Measurements from ENCODE around the gene FAM13B. TPM values are rescaled to one million over a fixed set of nuclear protein-coding genes. Genes with fewer than 3 reads are reported as not detected.
A peak's percentile ranks its signal among the peaks of the same experiment; 100 is the strongest.

Gene FAM13B
- total RNA-seq, 4 donors from 2014 or later = 44.1 to 102 (median 76.6) TPM

- TF ChIP-seq EP300 (IDR thresholded peaks at IDR 0.05) = no peak
- no peak for TF ChIP-seq POLR2AphosphoS5 (IDR thresholded peaks at IDR 0.05)
- TF ChIP-seq POLR2A (IDR thresholded peaks at IDR 0.05) = no peak
- no peak for TF ChIP-seq CTCF (IDR thresholded peaks at IDR 0.05)
- H3K4me1 ChIP-seq = peaks cover 0 to 37% (median 0%) of the 10 kb centered on the region in 3 donors
- H3K27ac ChIP-seq = no peak overlapping the region
- no peak overlapping the region for H3K4me3 ChIP-seq
- peaks cover 4 to 67% of the 10 kb centered on the region in 2 donors for H3K36me3 ChIP-seq
- no peaks in the 10 kb centered on the region for H3K27me3 ChIP-seq
- H3K9me3 ChIP-seq = no peaks in the 10 kb centered on the region
- no peak for ATAC-seq
- WGBS, 2 donors (ENCODE audit: low coverage in 1 of 2) = 96 to 100% methylated on average over 2 of the region's 2 CpGs
Measured at GRCh38 chr5:138015916-138016315, 17.0 kb downstream of the FAM13B start.

GRCh38 chr5:138011991-138012390, 20.9 kb downstream of the FAM13B start:
- no peaks in the 10 kb centered on the region for H3K27me3 ChIP-seq
- no peak overlapping the region for H3K27ac ChIP-seq
- peaks cover 4 to 69% of the 10 kb centered on the region in 2 donors for H3K36me3 ChIP-seq
- no peaks in the 10 kb centered on the region for H3K9me3 ChIP-seq
- TF ChIP-seq EP300 (IDR thresholded peaks at IDR 0.05) = no peak
- no peak for TF ChIP-seq POLR2AphosphoS5 (IDR thresholded peaks at IDR 0.05)
- TF ChIP-seq CTCF (IDR thresholded peaks at IDR 0.05) = no peak
- TF ChIP-seq POLR2A (IDR thresholded peaks at IDR 0.05) = no peak
- ATAC-seq = no peak
- no peak overlapping the region for H3K4me3 ChIP-seq
- peaks cover 0 to 13% (median 0%) of the 10 kb centered on the region in 3 donors for H3K4me1 ChIP-seq

DNA sequence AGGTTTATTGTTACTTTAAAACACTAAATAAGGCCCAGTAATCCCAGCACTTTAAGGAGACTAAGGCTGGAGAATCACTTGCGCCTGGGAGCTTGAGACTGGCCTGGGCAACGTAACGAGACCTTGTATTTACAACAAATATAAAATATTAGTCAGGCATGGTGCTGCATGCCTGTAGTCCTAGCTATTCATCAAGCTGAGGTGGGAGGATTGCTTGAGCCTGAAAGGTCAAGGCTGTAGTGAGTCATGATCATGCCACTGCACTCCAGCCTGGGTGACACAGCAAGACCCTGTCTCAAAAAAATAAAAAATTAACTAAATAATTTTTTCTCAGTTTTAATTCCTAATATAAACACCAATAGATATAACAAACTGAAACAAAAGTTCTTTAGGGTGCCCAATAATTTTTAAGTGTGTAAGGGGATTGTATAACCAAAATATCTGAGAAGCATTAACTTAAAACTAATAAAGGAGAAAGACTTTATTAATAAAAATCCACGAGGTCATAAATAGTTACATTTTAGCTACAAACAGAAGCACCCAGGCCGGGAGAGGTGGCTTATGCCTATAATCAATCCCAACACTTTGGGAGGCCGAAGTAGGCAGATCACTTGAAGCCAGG, 32.7 kb downstream of the FAM13B start:
- no peak for TF ChIP-seq POLR2A (IDR thresholded peaks at IDR 0.05)
- TF ChIP-seq POLR2AphosphoS5 (IDR thresholded peaks at IDR 0.05) = peak; percentile 76
- no peak for TF ChIP-seq CTCF (IDR thresholded peaks at IDR 0.05)
- no peak for TF ChIP-seq EP300 (IDR thresholded peaks at IDR 0.05)
- Histone ChIP-seq H3K9me3 (no peaks in the 10 kb centered on the region), H3K27me3 (no peaks in the 10 kb centered on the region), H3K4me3 (no peak overlapping the region), H3K4me1 (peaks cover 0 to 33% (median 3%) of the 10 kb centered on the region in 3 donors), H3K27ac (peak overlapping the region in 2 of 4 donors; percentile 51 to 65), H3K36me3 (peaks cover 0 to 39% of the 10 kb centered on the region in 2 donors)
- 47 to 54% methylated on average over 6 of the region's 6 CpGs for WGBS, 2 donors (ENCODE audit: low coverage in 1 of 2)
- ATAC-seq = no peak

DNA sequence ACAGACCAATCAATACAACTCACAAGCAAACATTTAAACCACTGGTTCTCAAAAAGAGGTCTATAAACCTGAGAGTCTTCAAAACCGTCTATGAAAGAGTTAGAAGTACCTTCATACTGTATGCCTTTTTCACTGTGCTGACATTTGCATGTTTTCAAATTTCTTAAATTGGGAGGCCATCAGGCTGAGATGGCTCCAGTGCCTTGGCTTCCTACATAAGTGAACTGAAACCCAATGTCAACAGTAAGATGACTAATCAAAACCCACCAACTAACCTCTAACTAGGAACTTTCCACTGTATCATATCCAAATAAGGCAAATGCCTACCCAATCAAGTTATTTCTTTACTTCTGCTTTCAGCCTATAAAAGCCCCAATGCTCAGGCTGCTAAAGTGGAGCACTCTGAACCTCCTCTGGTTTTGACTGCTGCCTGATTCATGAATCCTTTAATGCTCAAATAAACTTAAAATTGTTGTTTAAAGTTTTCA, 35.1 kb downstream of the FAM13B start:
- Histone ChIP-seq H3K27me3 (no peaks in the 10 kb centered on the region), H3K27ac (no peak overlapping the region), H3K9me3 (no peaks in the 10 kb centered on the region), H3K4me3 (no peak overlapping the region), H3K4me1 (peaks cover 0 to 49% (median 5%) of the 10 kb centered on the region in 3 donors), H3K36me3 (peaks cover 0 to 16% of the 10 kb centered on the region in 2 donors)
- ATAC-seq = no peak
- TF ChIP-seq POLR2AphosphoS5 (IDR thresholded peaks at IDR 0.05) (no peak), POLR2A (IDR thresholded peaks at IDR 0.05) (no peak), EP300 (IDR thresholded peaks at IDR 0.05) (no peak), CTCF (IDR thresholded peaks at IDR 0.05) (no peak)
- whole genome bisulfite sequencing, 2 donors (ENCODE audit: low coverage in 1 of 2) = 92 to 100% methylated on average over 1 of the region's 1 CpG

- TF ChIP-seq CTCF (IDR thresholded peaks at IDR 0.05) (no peak), EP300 (IDR thresholded peaks at IDR 0.05) (no peak), POLR2AphosphoS5 (IDR thresholded peaks at IDR 0.05) (no peak)
- ATAC-seq = no peak
- Histone ChIP-seq H3K27me3 (no peaks in the 10 kb centered on the region), H3K9me3 (no peaks in the 10 kb centered on the region), H3K4me1 (peaks cover 0 to 60% (median 5%) of the 10 kb centered on the region in 3 donors), H3K4me3 (no peak overlapping the region), H3K27ac (no peak overlapping the region), H3K36me3 (peaks cover 0 to 16% of the 10 kb centered on the region in 2 donors)
- WGBS, 2 donors (ENCODE audit: low coverage in 1 of 2) = 74 to 78% methylated on average over 3 of the region's 3 CpGs
Measured at GRCh38 chr5:137995749-137996128, 37.1 kb downstream of the FAM13B start.
